Stomach smooth muscle (tissue), 2 donors: ENCODE results near the gene DNAH11.

Experiments
- H3K27ac ChIP-seq: one replicate; pipeline ENCODE4 v1.7.0; 2013; ENCODE audit warnings: mild to moderate bottlenecking, low read length, inconsistent platforms
- H3K27me3 ChIP-seq, 2 donors: one replicate each; pipeline ENCODE4 v1.7.0; 2013; ENCODE audit warnings: low read length in 2 of 2; ENCODE audit not compliant: insufficient read depth in 2 of 2, control insufficient read depth in 1 of 2
- H3K36me3 ChIP-seq, 2 donors: one replicate each; pipeline ENCODE4 v1.7.0; 2013; ENCODE audit warnings: low read length in 2 of 2; ENCODE audit not compliant: control insufficient read depth in 2 of 2, insufficient read depth in 2 of 2
- H3K4me1 ChIP-seq: one replicate; pipeline ENCODE4 v1.7.0; 2013; ENCODE audit warnings: low read length; ENCODE audit not compliant: control insufficient read depth, insufficient read depth
- H3K4me3 ChIP-seq, 2 donors: one replicate each; pipeline ENCODE4 v1.7.0; 2013; ENCODE audit warnings: low read length in 2 of 2
- H3K9ac ChIP-seq, 2 donors: one replicate each; pipeline ENCODE4 v1.7.0; 2013; ENCODE audit warnings: low read length in 2 of 2, mild to moderate bottlenecking in 1 of 2
- H3K9me3 ChIP-seq, 2 donors: one replicate each; pipeline ENCODE4 v1.7.0; 2013; ENCODE audit warnings: low read length in 2 of 2; ENCODE audit not compliant: control insufficient read depth in 2 of 2
- donor health status: healthy.
- donor health status: Pancreatic carcinoma.

Gene DNAH11

GRCh38 chr7:21886396-21886795 lies 343.6 kb downstream of the DNAH11 start:
- Histone ChIP-seq H3K4me3 (no peak overlapping the region), H3K36me3 (no peaks in the 10 kb centered on the region), H3K9ac (no peak overlapping the region), H3K9me3 (no peaks in the 10 kb centered on the region), H3K27me3 (no peaks in the 10 kb centered on the region), H3K27ac (no peak overlapping the region), H3K4me1 (no peaks in the 10 kb centered on the region)

GRCh38 chr7:21887353-21887752 lies 344.5 kb downstream of the DNAH11 start:
- Histone ChIP-seq H3K27ac (no peak overlapping the region), H3K9ac (no peak overlapping the region), H3K27me3 (no peaks in the 10 kb centered on the region), H3K36me3 (no peaks in the 10 kb centered on the region), H3K4me3 (no peak overlapping the region), H3K9me3 (no peaks in the 10 kb centered on the region), H3K4me1 (no peaks in the 10 kb centered on the region)

- no peak overlapping the region for H3K4me3 ChIP-seq
- H3K9me3 ChIP-seq: no peaks in the 10 kb centered on the region
- no peaks in the 10 kb centered on the region for H3K27me3 ChIP-seq
- H3K4me1 ChIP-seq: no peaks in the 10 kb centered on the region
- H3K36me3 ChIP-seq: no peaks in the 10 kb centered on the region
- no peak overlapping the region for H3K9ac ChIP-seq
- H3K27ac ChIP-seq: no peak overlapping the region
Observed at GRCh38 chr7:21887779-21888178, 344.9 kb downstream of the DNAH11 start.

GRCh38 chr7:21891291-21891690 lies 348.5 kb downstream of the DNAH11 start:
- no peaks in the 10 kb centered on the region for H3K4me1 ChIP-seq
- H3K27ac ChIP-seq: no peak overlapping the region
- H3K36me3 ChIP-seq: no peaks in the 10 kb centered on the region
- H3K9me3 ChIP-seq: no peaks in the 10 kb centered on the region
- H3K4me3 ChIP-seq: no peak overlapping the region
- no peak overlapping the region for H3K9ac ChIP-seq
- no peaks in the 10 kb centered on the region for H3K27me3 ChIP-seq

- H3K4me1 ChIP-seq: no peaks in the 10 kb centered on the region
- peaks cover 0 to 2% of the 10 kb centered on the region in 2 donors for H3K36me3 ChIP-seq
- no peaks in the 10 kb centered on the region for H3K27me3 ChIP-seq
- no peak overlapping the region for H3K27ac ChIP-seq
- H3K4me3 ChIP-seq: no peak overlapping the region
- H3K9me3 ChIP-seq: no peaks in the 10 kb centered on the region
- H3K9ac ChIP-seq: no peak overlapping the region
Observed at GRCh38 chr7:21893401-21893800, 350.6 kb downstream of the DNAH11 start.

- no peak overlapping the region for H3K27ac ChIP-seq
- no peaks in the 10 kb centered on the region for H3K4me1 ChIP-seq
- no peak overlapping the region for H3K9ac ChIP-seq
- no peaks in the 10 kb centered on the region for H3K27me3 ChIP-seq
- H3K4me3 ChIP-seq: no peak overlapping the region
- H3K36me3 ChIP-seq: peaks cover 32 to 34% of the 10 kb centered on the region in 2 donors
- no peaks in the 10 kb centered on the region for H3K9me3 ChIP-seq
Observed at GRCh38 chr7:21898265-21898930, 355.6 kb downstream of the DNAH11 start.

- no peaks in the 10 kb centered on the region for H3K4me1 ChIP-seq
- no peak overlapping the region for H3K9ac ChIP-seq
- peaks cover 51 to 60% of the 10 kb centered on the region in 2 donors for H3K36me3 ChIP-seq
- H3K27me3 ChIP-seq: no peaks in the 10 kb centered on the region
- no peak overlapping the region for H3K4me3 ChIP-seq
- no peaks in the 10 kb centered on the region for H3K9me3 ChIP-seq
- H3K27ac ChIP-seq: no peak overlapping the region
Observed at GRCh38 chr7:21902240-21902639, 359.4 kb downstream of the DNAH11 start.

GRCh38 chr7:21903020-21903786 lies 360.4 kb downstream of the DNAH11 start:
- no peaks in the 10 kb centered on the region for H3K9me3 ChIP-seq
- no peaks in the 10 kb centered on the region for H3K27me3 ChIP-seq
- no peak overlapping the region for H3K9ac ChIP-seq
- no peak overlapping the region for H3K27ac ChIP-seq
- H3K36me3 ChIP-seq: peaks cover 56 to 67% of the 10 kb centered on the region in 2 donors
- no peaks in the 10 kb centered on the region for H3K4me1 ChIP-seq
- H3K4me3 ChIP-seq: no peak overlapping the region

- Histone ChIP-seq H3K9ac (no peak overlapping the region), H3K36me3 (peaks cover 27 to 38% of the 10 kb centered on the region in 2 donors), H3K27ac (no peak overlapping the region), H3K27me3 (no peaks in the 10 kb centered on the region), H3K9me3 (no peaks in the 10 kb centered on the region), H3K4me3 (no peak overlapping the region), H3K4me1 (peaks cover 9% of the 10 kb centered on the region)
Observed at GRCh38 chr7:21908746-21909145, 365.9 kb downstream of the DNAH11 start.

- H3K4me1 ChIP-seq: peaks cover 9% of the 10 kb centered on the region
- H3K9ac ChIP-seq: no peak overlapping the region
- no peaks in the 10 kb centered on the region for H3K27me3 ChIP-seq
- H3K27ac ChIP-seq: no peak overlapping the region
- no peaks in the 10 kb centered on the region for H3K9me3 ChIP-seq
- H3K36me3 ChIP-seq: peaks cover 21 to 37% of the 10 kb centered on the region in 2 donors
- H3K4me3 ChIP-seq: no peak overlapping the region
Observed at GRCh38 chr7:21910253-21910652, 367.4 kb downstream of the DNAH11 start.

- Histone ChIP-seq H3K4me3 (no peak overlapping the region), H3K27me3 (no peaks in the 10 kb centered on the region), H3K36me3 (peaks cover 12 to 28% of the 10 kb centered on the region in 2 donors), H3K4me1 (peaks cover 9% of the 10 kb centered on the region), H3K9me3 (no peaks in the 10 kb centered on the region), H3K9ac (no peak overlapping the region), H3K27ac (no peak overlapping the region)
Observed at GRCh38 chr7:21911341-21911875, 368.6 kb downstream of the DNAH11 start.
